ENCODE data around the gene IMMP2L. TPM values are rescaled to one million over a fixed set of nuclear protein-coding genes. Genes with fewer than 3 reads are reported as not detected.
"Not testable (repeated sequence)": the region's sequence is repeated elsewhere in the genome, so short reads cannot be mapped to it uniquely, and the experiment has no call there.

IMMP2L gene
- total and polyA plus RNA-seq, 2 of the 4 experiments (the other 2 are of a cell fraction): 5.8 to 9.3 TPM

DNA sequence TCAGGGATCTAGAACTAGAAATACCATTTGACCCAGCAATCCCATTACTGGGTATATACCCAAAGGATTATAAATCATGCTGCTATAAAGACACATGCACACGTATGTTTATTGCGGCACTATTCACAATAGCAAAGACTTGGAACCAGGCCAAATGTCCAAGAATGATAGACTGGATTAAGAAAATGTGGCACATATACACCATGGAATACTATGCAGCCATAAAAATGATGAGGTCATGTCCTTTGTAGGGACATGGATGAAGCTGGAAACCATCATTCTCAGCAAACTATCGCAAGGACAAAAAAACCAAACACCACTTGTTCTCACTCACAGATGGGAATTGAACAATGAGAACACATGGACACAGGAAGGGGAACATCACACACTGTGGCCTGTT is 96.5 kb downstream of the IMMP2L start:
- H4K5ac ChIP-seq (ENCODE audit: low read depth, low read length); H3K4ac ChIP-seq (ENCODE audit: low read depth, low read length); H3K27ac ChIP-seq (ENCODE audit: insufficient read depth, low read length); H2BK5ac ChIP-seq (ENCODE audit: low read depth, low read length, poor library complexity, severe bottlenecking); CTCF ChIA-PET; H3K27me3 ChIP-seq (ENCODE audit: control insufficient read depth, insufficient read depth, low read length); dilution Hi-C loops (cut with HindIII; ENCODE audit: low sequenced_read_pairs, unreplicated experiment); H2AK5ac ChIP-seq (ENCODE audit: low read depth, low read length); H3K36me3 ChIP-seq (ENCODE audit: control insufficient read depth, insufficient read depth, low read length); in situ Hi-C loops (cut with MboI; ENCODE audit: low sequenced_read_pairs); H3K9me3 ChIP-seq (ENCODE audit: control insufficient read depth, insufficient read depth, low read length); H3K4me1 ChIP-seq (ENCODE audit: control insufficient read depth, insufficient read depth, low read length); H2BK15ac ChIP-seq (ENCODE audit: low read depth, low read length); ATAC-seq (ENCODE audit: low read depth); H4K91ac ChIP-seq (ENCODE audit: insufficient read depth, low read depth, low read length); POLR2A ChIA-PET (ENCODE audit: unreplicated experiment); H3K4me2 ChIP-seq (ENCODE audit: low read depth, low read length); H2BK20ac ChIP-seq (ENCODE audit: low read depth, low read length); H3K9ac ChIP-seq (ENCODE audit: low read depth, low read length); intact Hi-C loops (cut with micrococcal nuclease); H2BK120ac ChIP-seq (ENCODE audit: low read depth, low read length); BruUV-seq (replicated peaks); H3K14ac ChIP-seq (replicated peaks; ENCODE audit: low read depth, low read length); H3K56ac ChIP-seq (ENCODE audit: extremely low read depth, insufficient read depth, low read length); H3K79me1 ChIP-seq (ENCODE audit: low read depth in 1 of 2, low read length in 2 of 2); DNase-seq; H3K9me1 ChIP-seq (ENCODE audit: insufficient read depth, low read length); H4K8ac ChIP-seq (ENCODE audit: low read depth in 2 of 2, low read length in 2 of 2); H2AFZ ChIP-seq (replicated peaks; ENCODE audit: low read length, poor library complexity); H3K23ac ChIP-seq (ENCODE audit: low read depth, low read length); H4K20me1 ChIP-seq (ENCODE audit: insufficient read depth, low read length); H3K18ac ChIP-seq (ENCODE audit: low read depth, low read length); H2AK9ac ChIP-seq (replicated peaks; ENCODE audit: low read depth, low read length, poor library complexity); H3K4me3 ChIP-seq (ENCODE audit: insufficient read depth, low read depth, low read length): not testable (repeated sequence)
- WGBS, 2 experiments (ENCODE audit: extremely low coverage in 2 of 2, insufficient read length in 1 of 2): no CpG with 5 or more reads among the region's 3 CpGs
